ENCODE measurements around the gene PPP2R5E.
"Not testable (repeated sequence)": the region's sequence is repeated elsewhere in the genome, so short reads cannot be mapped to it uniquely, and the experiment has no call there.

GRCh38 chr14:63371613-63372012 is 171.6 kb downstream of the PPP2R5E start:
- not testable (repeated sequence) for TF ChIP-seq EZH2 (IDR thresholded peaks at IDR 0.05; ENCODE audit: borderline replicate concordance, low read length); CTCF (IDR thresholded peaks at IDR 0.05; ENCODE audit: low read length)

All from OCI-LY1 (cell line).